T-helper 22 cell (primary cell): ENCODE results near the gene ARL15.

Experiments
- DNase-seq: peaks from one replicate; pipeline ENCODE4 v3.0.0-alpha.2; 2020; ENCODE audit warnings: low read depth

Gene ARL15

GRCh38 chr5:54282876-54283275 is 27.5 kb downstream of the ARL15 start:
- no peak for DNase-seq

DNA sequence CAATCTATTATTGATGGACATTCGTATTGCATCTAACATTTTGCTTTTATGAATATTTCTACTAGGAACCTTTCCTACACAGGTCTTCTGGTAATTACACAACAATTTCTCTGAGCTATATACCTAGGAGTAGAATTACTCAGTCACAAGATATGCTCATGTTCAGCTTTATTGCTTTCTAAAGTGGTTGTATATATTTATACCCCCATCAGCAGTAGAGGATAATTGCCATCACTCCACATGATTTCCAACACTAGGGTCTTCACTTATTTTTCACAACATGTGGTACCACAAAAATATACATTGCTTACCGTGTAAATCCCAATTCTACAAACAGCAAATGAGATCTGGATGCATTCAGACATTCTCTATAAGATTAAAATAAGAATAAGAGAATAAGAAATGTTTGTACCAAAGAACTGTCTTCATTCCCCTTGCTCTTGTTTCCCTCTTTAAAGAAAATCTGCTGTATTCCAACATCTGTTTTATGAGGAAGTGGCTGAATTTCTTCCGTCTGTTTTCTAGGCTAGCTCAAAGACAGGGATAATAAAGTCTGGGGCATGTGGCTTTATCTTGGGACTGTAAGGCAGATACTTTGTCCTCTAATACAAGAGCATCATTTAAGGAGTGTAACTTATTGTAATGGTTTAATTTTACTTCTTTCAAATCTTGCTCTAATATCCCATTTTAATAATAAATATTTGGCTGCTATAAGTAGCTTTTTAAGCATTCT is 28.2 kb downstream of the ARL15 start:
- no peak for DNase-seq

DNA sequence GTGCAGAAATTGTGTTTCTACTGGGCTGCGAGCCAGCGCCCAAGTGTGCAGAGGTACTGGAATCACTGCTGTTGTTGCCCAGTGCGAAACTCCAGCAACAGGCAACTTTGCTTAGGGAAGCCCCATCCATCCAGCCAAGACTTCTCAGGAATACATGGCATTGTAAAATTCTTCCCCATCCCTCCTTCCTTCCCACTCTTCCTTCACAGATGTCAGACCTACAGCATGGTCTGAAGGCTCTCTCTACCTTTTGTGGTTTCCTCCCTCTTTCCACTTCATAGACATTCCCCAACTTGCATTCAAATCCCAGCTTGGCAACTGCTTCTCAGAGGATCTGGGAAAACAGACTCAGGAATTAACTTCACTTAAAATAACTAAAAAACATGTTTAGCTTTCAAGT is 30.4 kb downstream of the ARL15 start:
- no peak for DNase-seq

GRCh38 chr5:54278979-54279717 is 31.2 kb downstream of the ARL15 start:
- no peak for DNase-seq

- no peak for DNase-seq
Measured at GRCh38 chr5:54278036-54278830, 32.1 kb downstream of the ARL15 start.

GRCh38 chr5:54276048-54276447 is 34.3 kb downstream of the ARL15 start:
- no peak for DNase-seq

GRCh38 chr5:54275361-54275760 is 35.0 kb downstream of the ARL15 start:
- DNase-seq, result no peak

DNA sequence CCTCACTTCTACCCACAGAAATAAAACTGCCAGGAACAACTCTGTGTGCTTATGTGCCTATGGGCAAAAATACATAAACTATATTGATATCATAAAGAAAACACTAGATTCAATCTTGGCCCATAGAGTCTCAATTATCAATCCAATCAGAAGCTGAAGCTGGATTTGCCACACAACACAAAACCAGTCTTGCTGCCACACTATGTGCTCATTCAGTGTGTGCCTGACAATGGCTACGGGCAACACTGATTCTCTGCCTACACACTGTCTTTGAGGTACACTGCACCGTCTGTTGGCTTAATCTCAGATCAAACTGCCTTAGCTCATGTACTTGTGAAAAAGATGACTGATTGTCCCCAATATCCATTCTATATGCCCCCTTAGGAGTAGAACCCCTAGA is 35.4 kb downstream of the ARL15 start:
- DNase-seq, result no peak

DNA sequence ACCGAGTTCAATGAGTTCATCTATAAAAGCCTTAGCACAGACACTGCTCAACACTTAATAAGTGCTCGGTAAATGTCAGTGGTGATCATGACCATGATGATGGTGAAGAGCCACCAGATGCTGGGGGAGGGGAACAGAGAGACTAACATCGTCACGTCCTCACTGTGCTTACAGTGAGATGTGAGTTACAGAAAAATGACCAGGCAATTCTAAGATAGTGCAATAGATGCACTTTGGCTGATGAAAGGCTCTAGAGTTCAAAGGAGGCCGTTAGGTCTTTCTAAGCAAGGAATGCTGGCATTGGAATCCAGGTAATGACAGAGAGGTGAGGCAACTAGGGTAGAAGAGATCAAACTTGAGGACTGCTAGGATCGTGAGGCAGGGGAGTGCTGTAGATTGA is 36.7 kb downstream of the ARL15 start:
- no peak for DNase-seq

DNA sequence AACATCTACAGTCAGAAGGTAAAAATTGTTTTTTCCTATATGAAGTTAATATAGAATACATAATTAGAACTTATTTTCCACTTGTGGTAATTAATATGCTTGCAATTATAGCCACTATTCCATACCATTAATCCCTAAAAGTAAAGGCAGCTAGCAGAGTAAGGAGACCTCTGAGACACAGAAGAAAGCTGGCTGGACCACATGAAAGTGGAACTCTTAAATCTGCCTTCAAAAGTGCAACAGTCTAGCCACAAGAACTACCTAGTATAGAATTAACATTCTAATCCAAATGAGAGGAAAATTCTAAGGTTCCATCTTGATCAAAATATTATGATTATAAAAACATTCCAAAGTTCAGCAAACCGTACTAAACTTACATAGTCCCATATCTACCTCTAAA is 37.6 kb downstream of the ARL15 start:
- no peak for DNase-seq

GRCh38 chr5:54270326-54270725 is 40.0 kb downstream of the ARL15 start:
- no peak for DNase-seq

DNA sequence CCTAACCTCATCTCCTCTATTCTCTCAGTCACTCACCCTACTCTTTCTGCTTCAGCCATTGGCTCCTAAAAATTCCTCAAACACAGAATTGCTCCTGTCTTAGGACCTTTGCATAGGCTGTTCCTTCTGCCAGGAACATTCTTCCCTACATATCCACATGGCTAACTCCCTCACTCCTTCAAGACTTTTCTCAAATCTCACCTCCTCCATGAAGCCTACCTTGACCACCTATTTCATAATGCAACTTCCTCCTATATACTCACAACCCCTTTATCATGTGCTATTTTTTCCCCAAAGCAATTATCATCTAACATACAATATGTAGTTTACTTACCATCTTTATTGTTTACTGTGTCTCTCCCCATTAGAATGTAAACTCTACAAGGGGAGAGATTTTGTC is 45.8 kb downstream of the ARL15 start:
- no peak for DNase-seq

DNA sequence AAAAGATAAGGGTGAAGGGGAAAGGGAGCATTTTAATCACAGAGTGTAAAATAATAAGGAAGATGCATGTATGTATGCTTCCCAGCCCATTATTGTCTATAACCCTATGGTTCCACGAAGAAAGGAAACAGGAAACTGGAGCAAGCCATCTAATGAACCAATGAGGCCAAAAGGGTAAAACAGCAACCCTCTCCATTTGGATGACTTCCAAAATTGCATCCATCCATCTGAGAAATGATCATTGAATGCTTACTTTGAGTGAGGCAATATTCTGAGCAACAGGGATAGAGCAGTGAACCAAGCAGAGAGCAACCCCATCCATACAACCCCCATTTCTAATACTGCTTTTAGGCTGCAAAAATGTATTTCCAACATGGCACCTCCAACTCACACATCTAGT is 46.9 kb downstream of the ARL15 start:
- DNase-seq, result no peak

DNA sequence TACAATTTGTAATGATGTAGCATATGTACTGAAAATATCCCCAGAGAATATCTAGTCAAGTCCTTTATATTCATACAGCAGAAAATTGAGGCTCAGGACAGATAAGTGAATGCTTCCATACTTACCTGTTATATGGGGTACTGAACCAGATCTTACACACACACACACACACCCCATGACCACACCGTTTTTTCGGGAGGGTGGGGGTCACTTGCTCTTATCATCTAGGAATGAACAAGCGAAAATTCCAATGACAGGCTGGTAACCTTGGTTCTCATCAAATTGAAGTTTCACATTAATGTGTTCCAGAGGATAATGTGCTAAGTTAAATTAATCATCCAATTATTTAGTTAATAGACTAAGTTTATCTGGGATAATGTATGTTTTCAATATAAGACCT is 48.8 kb downstream of the ARL15 start:
- DNase-seq, result no peak

GRCh38 chr5:54259981-54260380 is 50.4 kb downstream of the ARL15 start:
- DNase-seq, result no peak

DNA sequence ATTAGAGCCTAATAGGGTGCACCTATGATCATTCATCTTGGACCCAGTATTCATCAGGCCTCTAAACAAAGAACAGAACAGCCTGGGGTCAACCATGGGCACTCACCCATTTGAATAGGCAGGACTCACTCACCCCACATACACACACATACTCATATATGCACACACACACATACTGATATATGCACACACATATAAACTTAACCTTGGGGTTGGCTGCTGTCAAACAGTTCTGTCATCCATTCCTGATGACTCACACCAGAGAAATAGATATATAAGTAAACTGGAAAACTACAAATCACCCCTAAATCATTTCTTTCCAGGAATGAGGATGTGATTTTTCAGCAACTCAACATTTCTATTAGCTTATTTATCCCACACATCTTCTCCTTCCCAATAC is 51.3 kb downstream of the ARL15 start:
- no peak for DNase-seq

GRCh38 chr5:54257366-54258118 is 52.8 kb downstream of the ARL15 start:
- no peak for DNase-seq

- DNase-seq, result no peak
Measured at GRCh38 chr5:54254482-54255198, 55.7 kb downstream of the ARL15 start.

DNA sequence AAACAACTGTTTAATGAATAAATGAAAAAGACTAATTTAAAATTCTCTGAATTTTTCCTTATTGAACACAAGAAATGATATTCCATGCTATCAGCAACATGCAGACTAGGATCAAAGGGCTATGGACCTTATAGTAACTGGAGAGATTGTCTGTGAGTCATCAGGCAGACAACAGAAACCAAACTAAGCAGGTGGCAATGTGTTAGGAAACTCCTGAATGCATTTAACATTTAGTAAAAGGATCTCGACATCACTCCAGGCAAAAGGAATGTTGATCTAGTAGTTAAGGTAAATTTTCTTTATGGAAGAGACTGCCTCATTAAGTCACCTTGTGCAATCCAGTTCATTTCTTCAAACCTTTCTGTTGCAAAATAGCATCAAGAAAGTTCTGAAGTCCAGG is 58.4 kb downstream of the ARL15 start:
- DNase-seq, result no peak

DNA sequence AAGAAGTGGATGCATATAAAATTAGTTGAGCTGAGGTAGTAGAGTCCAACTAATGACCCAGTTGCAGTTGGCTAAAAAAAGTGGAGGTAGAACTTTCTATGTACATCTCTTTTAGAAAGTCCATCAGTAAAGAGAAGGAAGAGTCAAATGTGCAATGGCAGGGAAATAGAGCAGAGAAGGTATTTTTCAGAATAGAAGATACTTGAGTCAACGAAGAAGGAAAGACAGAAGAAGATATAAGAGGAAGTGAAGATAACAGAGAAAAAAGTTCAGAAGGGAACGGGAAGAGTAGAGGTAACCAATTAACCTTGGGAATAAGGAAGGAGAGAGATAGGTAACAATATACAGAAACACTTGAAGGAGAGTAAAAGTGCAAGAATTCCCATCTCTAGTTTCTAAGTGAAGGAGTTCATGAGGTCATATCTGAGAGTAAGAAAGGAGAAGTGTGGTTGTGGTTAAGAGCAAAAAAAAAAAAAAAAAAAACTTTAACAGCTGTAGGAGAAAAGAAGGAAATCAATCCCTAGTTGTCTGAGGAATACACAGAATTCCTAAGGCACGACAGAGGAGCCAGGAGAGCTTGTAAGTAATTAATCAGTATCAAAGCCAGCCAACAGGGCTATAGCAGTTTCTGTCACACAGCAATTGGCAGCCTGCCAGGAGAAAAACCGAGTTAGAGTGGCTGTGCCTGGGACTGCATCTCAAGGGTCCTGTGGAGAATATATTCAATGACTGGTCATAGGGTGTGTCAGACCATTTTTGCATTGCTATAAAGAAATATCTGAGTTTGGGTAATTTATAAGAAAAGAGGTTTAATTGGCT is 61.0 kb downstream of the ARL15 start:
- no peak for DNase-seq

DNA sequence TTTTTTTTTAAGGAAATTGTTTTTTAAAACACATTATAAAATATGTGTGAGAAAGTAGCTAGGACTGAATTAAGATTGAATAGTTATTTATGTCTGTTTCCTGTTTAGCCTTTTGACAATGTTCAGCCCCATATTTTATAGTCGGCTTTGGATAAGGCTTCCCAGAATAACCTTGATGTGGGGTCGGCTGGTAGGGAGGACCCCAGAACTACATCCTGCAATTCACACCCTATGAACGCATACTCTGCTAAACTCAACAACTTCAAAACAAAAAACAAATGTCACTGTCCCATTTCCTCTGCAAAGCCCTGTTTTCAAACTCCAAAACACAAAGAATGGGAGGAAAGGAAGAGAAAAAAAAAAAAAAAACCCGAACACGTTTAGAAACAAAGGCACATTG is 63.1 kb downstream of the ARL15 start:
- no peak for DNase-seq
